Trophoblast cell (in vitro differentiated cells and primary cell): ENCODE data around the gene NEU1.

Experiments used
- DNase-seq, 2 donors: peaks; one replicate each; pipeline ENCODE4 v3.0.0-alpha.2; 2016
- H2AFZ ChIP-seq: 2 replicates; pipeline ENCODE4 v1.6.1; 2013; ENCODE audit warnings: low read length, moderate library complexity, mild to moderate bottlenecking; ENCODE audit not compliant: insufficient read depth, poor library complexity
- H2AK5ac ChIP-seq: 2 replicates; pipeline ENCODE4 v1.6.1; 2013; ENCODE audit warnings: mild to moderate bottlenecking, low read length
- H2BK120ac ChIP-seq: 2 replicates; pipeline ENCODE4 v1.6.1; 2013; ENCODE audit warnings: low read length, mild to moderate bottlenecking, moderate library complexity; ENCODE audit not compliant: insufficient read depth, poor library complexity
- H2BK12ac ChIP-seq: 2 replicates; pipeline ENCODE4 v1.6.1; 2013; ENCODE audit warnings: mild to moderate bottlenecking, low read length, moderate library complexity
- H2BK5ac ChIP-seq: 2 replicates; pipeline ENCODE4 v1.6.1; 2013; ENCODE audit warnings: low read length, low read depth, moderate library complexity, mild to moderate bottlenecking; ENCODE audit not compliant: poor library complexity
- H3K14ac ChIP-seq: 2 replicates; pipeline ENCODE4 v1.6.1; 2013; ENCODE audit warnings: mild to moderate bottlenecking, low read length
- H3K18ac ChIP-seq: 2 replicates; pipeline ENCODE4 v1.6.1; 2013; ENCODE audit warnings: mild to moderate bottlenecking, low read length
- H3K23ac ChIP-seq: 2 replicates; pipeline ENCODE4 v1.6.1; 2013; ENCODE audit warnings: low read length
- H3K27ac ChIP-seq: 2 replicates; pipeline ENCODE4 v1.5.1; 2013; ENCODE audit warnings: low read depth, mild to moderate bottlenecking, inconsistent platforms, low read length, moderate library complexity
- H3K27me3 ChIP-seq: 2 replicates; pipeline ENCODE4 v1.6.1; 2013; ENCODE audit warnings: inconsistent platforms, mild to moderate bottlenecking, low read length, moderate library complexity; ENCODE audit not compliant: insufficient read depth
- H3K36me3 ChIP-seq, 2 experiments: 1 replicate in 1 of 2; 2 replicates in 1 of 2; pipeline ENCODE4 v1.6.1; 2013; ENCODE audit warnings: low read length in 2 of 2, mild to moderate bottlenecking in 2 of 2, moderate library complexity in 1 of 2; ENCODE audit not compliant: insufficient read depth in 2 of 2, control insufficient read depth in 1 of 2
- H3K4ac ChIP-seq: 2 replicates; pipeline ENCODE4 v1.6.1; 2013; ENCODE audit warnings: low read depth, mild to moderate bottlenecking, low read length, moderate library complexity
- H3K4me1 ChIP-seq, 2 experiments: 1 replicate in 1 of 2; 2 replicates in 1 of 2; pipeline ENCODE4 v1.6.1; 2013; ENCODE audit warnings: low read length in 2 of 2, mild to moderate bottlenecking in 2 of 2, moderate library complexity in 1 of 2; ENCODE audit not compliant: insufficient read depth in 2 of 2, control insufficient read depth in 1 of 2
- H3K4me2 ChIP-seq: 2 replicates; pipeline ENCODE4 v1.6.1; 2013; ENCODE audit warnings: inconsistent platforms, mild to moderate bottlenecking, low read length, moderate library complexity
- H3K4me3 ChIP-seq: 2 replicates; pipeline ENCODE4 v1.5.1; 2013; ENCODE audit warnings: mild to moderate bottlenecking, low read depth, low read length, inconsistent platforms
- H3K79me1 ChIP-seq: one replicate; pipeline ENCODE4 v1.6.1; 2013; ENCODE audit warnings: low read length
- H3K79me2 ChIP-seq: 2 replicates; pipeline ENCODE4 v1.6.1; 2013; ENCODE audit warnings: low read length, mild to moderate bottlenecking; ENCODE audit not compliant: control insufficient read depth, insufficient read depth, poor library complexity
- H3K9ac ChIP-seq: 2 replicates; pipeline ENCODE4 v1.6.1; 2013; ENCODE audit warnings: mild to moderate bottlenecking, low read length
- H3K9me3 ChIP-seq: 2 replicates; pipeline ENCODE4 v1.6.1; 2013; ENCODE audit warnings: low read depth, mild to moderate bottlenecking, control low read depth, inconsistent platforms, low read length; ENCODE audit not compliant: insufficient read depth
- H4K12ac ChIP-seq: 2 replicates; pipeline ENCODE4 v1.6.1; 2013; ENCODE audit warnings: low read depth, mild to moderate bottlenecking, low read length, moderate library complexity
- H4K8ac ChIP-seq: 2 replicates; pipeline ENCODE4 v1.6.1; 2013; ENCODE audit warnings: low read depth, mild to moderate bottlenecking, low read length, moderate library complexity
- H4K91ac ChIP-seq: one replicate; pipeline ENCODE4 v1.6.1; 2013; ENCODE audit warnings: low read depth, mild to moderate bottlenecking, low read length, moderate library complexity
- WGBS: extraction: QIAGEN DNeasy Blood & Tissue Kit; methylation state at CpG from one replicate; pipeline ENCODE4 v1.1.7; 2013; ENCODE audit warnings: missing lambda C conversion rate; ENCODE audit not compliant: insufficient read length, insufficient coverage; ENCODE audit errors: extremely low coverage; 5-methylcytosine and 5-hydroxymethylcytosine counted together

NEU1 gene

DNA sequence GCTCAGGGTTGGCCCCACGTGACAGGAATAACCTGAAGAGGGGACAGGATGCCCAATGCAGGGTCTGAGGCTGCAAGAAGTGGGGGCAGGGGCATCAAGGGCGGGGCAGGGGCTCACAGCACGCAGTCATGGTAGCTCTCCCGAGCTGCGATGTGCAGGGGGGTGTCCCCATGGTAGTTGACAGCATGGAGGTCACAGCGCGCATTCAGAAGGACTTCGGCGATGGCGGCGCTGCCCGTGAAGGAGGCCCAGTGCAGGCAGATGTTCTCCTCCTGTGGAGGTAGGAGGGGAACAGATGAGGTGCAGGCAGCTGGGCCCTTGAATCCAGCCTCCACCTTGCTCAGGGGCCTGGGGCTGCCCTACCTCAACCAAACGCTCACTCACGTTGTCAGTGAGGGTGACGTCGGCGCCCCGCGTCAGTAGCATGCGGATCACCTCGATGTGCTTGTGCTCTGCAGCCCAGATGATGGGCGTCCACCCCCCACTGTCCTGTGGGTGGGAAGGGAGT, 22.0 kb upstream of the NEU1 start:
- Histone ChIP-seq H3K14ac (no peak overlapping the region), H2AK5ac (no peak overlapping the region), H3K27ac (no peak overlapping the region), H3K4me1 (peaks cover 0 to 4% of the 10 kb centered on the region in 2 experiments), H3K4me3 (no peak overlapping the region), H4K91ac (no peak overlapping the region), H2AFZ (no peak overlapping the region), H3K4me2 (no peak overlapping the region), H3K36me3 (peaks cover 80 to 84% of the 10 kb centered on the region in 2 experiments), H3K79me1 (no peaks in the 10 kb centered on the region), H3K27me3 (no peaks in the 10 kb centered on the region), H2BK120ac (no peak overlapping the region), H2BK5ac (no peak overlapping the region), H3K4ac (no peak overlapping the region), H3K79me2 (no peaks in the 10 kb centered on the region), H2BK12ac (no peak overlapping the region), H3K23ac (no peak overlapping the region), H3K9me3 (peaks cover 3% of the 10 kb centered on the region), H3K18ac (no peak overlapping the region), H4K8ac (no peak overlapping the region), H4K12ac (no peak overlapping the region), H3K9ac (no peak overlapping the region)
- no peak for DNase-seq
- no CpG with 5 or more reads among the region's 22 CpGs for WGBS

DNA sequence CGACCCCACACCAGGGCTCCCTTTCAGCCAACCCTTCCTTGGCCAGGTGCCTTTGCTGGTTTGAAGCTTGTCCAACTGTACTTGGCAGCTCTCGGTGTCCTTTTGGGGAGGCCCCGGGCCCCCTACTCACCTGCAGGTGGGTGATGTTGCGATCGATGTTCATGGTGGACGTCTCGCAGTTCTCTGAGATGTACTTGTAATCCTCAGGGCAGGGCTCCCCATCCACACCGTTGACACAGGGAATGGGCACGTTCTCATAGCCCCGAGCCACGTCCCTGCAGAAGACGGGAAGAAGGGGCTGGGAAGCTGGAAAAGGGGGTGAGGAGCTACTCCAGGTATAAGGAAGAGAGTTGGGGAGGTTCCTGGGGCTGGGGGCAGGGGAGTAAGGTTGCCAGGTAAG, 21.1 kb upstream of the NEU1 start:
- Histone ChIP-seq H3K4me3 (no peak overlapping the region), H3K4ac (no peak overlapping the region), H3K79me2 (no peaks in the 10 kb centered on the region), H3K14ac (no peak overlapping the region), H2BK12ac (no peak overlapping the region), H2BK120ac (no peak overlapping the region), H4K8ac (no peak overlapping the region), H3K9me3 (peaks cover 3% of the 10 kb centered on the region), H4K91ac (no peak overlapping the region), H3K4me2 (no peak overlapping the region), H3K27me3 (no peaks in the 10 kb centered on the region), H3K18ac (no peak overlapping the region), H2BK5ac (no peak overlapping the region), H4K12ac (no peak overlapping the region), H3K23ac (no peak overlapping the region), H3K36me3 (peaks cover 74 to 79% of the 10 kb centered on the region in 2 experiments), H3K9ac (no peak overlapping the region), H3K4me1 (peaks cover 0 to 4% of the 10 kb centered on the region in 2 experiments), H2AK5ac (no peak overlapping the region), H3K27ac (no peak overlapping the region), H3K79me1 (no peaks in the 10 kb centered on the region), H2AFZ (no peak overlapping the region)
- no CpG with 5 or more reads among the region's 12 CpGs for WGBS
- no peak for DNase-seq

DNA sequence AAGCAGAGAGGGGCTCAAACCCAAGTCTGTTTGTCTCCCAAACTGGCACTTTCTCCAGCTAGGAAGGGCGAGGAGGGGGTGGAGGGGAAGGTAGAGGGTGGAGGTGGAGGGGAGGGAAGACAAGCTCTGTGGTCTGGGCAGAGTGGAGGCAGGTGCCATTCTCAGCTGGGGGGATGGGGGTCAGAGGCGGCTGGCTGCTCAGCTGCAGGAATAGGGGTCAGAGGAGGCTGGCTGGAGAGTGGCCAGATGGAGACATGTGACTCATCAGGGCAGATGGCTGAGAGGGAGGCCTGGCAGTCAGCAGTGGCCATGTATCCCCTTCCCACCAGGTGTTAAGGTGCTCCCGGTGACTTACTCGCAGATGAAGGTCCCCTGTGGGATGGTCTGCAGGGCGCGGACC, 19.7 kb upstream of the NEU1 start:
- Histone ChIP-seq H2BK12ac (no peak overlapping the region), H3K79me1 (no peaks in the 10 kb centered on the region), H3K4me3 (no peak overlapping the region), H3K23ac (no peak overlapping the region), H4K12ac (no peak overlapping the region), H3K4ac (no peak overlapping the region), H3K14ac (no peak overlapping the region), H4K91ac (no peak overlapping the region), H2BK5ac (no peak overlapping the region), H3K4me1 (peaks cover 0 to 4% of the 10 kb centered on the region in 2 experiments), H3K4me2 (no peak overlapping the region), H3K9me3 (peaks cover 3% of the 10 kb centered on the region), H3K9ac (no peak overlapping the region), H3K18ac (no peak overlapping the region), H3K36me3 (peaks cover 62 to 66% of the 10 kb centered on the region in 2 experiments), H3K27me3 (no peaks in the 10 kb centered on the region), H3K79me2 (no peaks in the 10 kb centered on the region), H4K8ac (no peak overlapping the region), H2AFZ (no peak overlapping the region), H2BK120ac (no peak overlapping the region), H2AK5ac (no peak overlapping the region), H3K27ac (no peak overlapping the region)
- WGBS, result no CpG with 5 or more reads among the region's 6 CpGs
- no peak for DNase-seq

DNA sequence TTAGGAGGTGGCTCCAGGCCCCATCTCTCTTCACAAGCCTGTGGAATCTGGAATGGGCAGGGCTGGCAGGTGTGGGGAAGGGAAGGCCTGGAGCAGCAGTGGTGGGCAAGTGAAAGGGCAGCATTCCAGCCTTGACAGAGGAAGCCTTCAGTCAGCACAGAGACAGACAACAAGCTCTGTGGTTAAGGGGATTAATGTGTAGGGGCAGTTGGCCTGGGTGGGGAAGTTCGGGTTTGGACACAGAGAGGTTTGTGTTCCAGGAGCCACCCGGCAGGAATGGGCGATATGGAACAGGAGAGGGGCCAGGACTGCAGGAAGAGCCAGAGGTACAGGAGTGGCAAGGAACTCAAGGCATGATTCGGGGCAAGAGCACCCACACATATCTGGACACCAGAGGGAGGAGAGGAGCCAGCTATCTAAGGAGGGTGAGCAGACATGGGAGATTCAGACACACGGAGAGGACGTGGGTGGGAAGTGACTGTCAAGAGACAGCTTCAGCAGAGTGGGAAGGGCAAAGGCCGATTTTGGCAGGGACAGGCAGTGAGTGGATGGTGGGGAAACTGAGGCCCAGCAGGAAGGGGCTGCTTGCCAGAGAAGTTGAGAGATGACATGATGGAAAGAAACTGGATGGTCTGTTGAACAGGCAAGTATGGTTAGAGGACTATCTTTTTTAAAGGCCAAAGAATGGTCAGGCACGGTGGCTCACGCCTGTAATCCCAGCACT, 18.7 kb upstream of the NEU1 start:
- Histone ChIP-seq H3K36me3 (peaks cover 51 to 55% of the 10 kb centered on the region in 2 experiments), H3K4me3 (no peak overlapping the region), H3K23ac (no peak overlapping the region), H3K27ac (no peak overlapping the region), H3K14ac (no peak overlapping the region), H2BK5ac (no peak overlapping the region), H3K4ac (no peak overlapping the region), H4K8ac (no peak overlapping the region), H3K18ac (no peak overlapping the region), H3K79me1 (no peaks in the 10 kb centered on the region), H2AK5ac (no peak overlapping the region), H4K12ac (no peak overlapping the region), H3K9me3 (peaks cover 3% of the 10 kb centered on the region), H3K27me3 (no peaks in the 10 kb centered on the region), H2BK120ac (no peak overlapping the region), H3K4me1 (peaks cover 0 to 4% of the 10 kb centered on the region in 2 experiments), H3K9ac (no peak overlapping the region), H2AFZ (no peak overlapping the region), H3K4me2 (no peak overlapping the region), H2BK12ac (no peak overlapping the region), H4K91ac (no peak overlapping the region), H3K79me2 (no peaks in the 10 kb centered on the region)
- whole genome bisulfite sequencing, result no CpG with 5 or more reads among the region's 9 CpGs
- no peak for DNase-seq
